Activated CD4-positive, alpha-beta T cell treated with anti-CD3 and anti-CD28 coated beads for 24 hours (primary cell): Measurements from ENCODE around the gene CCN5.

ENCODE experiments used
- DNase-seq, 2 donors: peaks; one replicate each; pipeline ENCODE4 v3.0.0-alpha.2; 2020; ENCODE audit warnings: low read depth in 2 of 2

Gene CCN5

DNA sequence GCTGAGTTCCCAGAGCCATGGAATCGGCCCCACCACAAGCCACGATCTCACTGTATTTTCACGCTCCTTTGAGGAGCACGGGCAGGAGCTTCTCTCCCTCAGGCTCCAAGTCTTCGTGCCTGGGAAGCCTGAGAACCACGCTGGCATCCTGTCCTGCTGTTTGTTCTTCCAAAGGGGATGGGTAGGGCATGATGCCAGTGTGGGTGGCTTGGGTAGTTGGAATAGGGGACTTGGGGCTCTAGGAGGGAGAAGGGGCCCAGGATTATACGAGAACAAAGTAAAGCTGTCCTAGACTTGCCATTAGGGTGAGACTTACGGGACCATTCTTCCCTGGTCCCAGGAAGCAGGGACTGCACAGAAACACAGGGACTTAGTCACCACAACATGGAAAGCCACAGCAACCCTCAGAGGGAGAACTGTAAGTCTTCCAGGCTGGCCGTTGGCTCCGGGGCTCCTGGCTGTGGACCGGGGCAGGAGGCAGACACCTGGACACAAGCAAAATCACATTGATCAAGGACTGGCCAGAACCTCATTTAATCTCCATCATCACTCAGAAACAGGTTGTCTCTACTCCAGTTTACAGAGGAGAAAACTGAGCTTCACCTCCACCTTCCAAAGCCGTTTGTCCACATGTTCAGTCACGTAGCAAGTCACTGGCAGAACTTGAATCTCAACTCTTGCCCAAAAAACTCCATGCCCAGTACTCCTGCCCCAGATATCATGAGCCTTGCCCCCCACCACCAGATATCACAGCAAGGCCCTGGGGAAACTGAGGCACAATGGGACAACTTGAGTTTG, 1.3 kb downstream of the CCN5 start:
- DNase-seq = no peak

GRCh38 chr20:44717986-44718385, 2.8 kb downstream of the CCN5 start:
- DNase-seq = no peak

GRCh38 chr20:44719841-44720240, 4.7 kb downstream of the CCN5 start:
- DNase-seq = no peak

DNA sequence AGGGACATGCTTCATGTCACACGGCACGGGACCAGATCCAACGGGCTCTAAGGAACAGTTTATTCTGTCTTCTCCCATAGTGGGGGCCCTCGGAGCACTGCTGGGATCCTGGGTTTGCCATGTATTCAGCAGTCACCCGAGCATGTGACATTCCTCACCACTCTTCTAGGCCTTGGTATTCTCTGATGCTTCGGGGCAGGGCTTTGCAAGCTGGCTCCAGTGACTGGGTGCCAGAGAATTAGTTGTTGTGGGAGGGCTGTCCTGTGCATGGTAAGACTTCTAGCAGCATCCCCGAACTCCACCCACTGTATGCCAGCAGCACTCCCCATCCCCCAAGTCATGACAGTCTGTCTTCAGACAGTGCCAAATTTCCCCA, 5.4 kb downstream of the CCN5 start:
- no peak for DNase-seq

DNA sequence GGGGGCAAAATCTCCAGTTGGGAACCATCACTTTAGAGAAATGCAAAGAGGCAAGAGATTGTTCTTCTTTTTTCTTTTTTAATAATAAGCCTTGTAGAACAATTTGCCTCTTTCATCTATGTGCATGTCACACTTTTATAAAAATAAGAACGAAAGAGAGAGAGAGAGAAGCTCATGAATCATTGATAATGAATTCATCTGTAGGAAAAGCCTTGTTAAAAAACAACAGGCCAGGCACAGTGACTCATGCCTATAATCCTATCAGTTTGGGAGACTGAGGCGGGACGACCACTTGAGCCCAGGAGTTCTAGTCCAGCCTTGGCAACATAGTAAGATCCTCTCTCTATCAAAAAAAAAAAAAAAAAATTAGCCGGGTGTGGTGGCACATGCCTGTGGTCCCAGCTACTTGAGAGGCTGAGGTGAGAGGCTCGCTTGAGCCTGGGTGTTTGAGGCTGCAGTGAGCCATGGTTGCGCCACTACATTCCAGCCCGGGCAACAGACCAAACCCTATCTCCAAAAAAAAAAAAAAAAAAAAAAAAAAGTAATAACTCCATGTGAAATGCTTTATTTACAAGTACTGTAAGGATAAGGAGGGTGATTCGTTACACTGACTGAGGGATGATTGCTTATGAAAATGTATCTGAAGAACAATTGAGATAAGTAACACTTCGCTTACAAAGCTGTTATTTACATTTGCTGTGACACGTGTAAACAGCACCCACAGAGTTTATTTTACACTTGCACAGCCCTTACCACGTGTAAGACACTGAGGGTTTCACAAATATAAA, 6.0 kb downstream of the CCN5 start:
- no peak for DNase-seq

GRCh38 chr20:44721785-44722054, 6.6 kb downstream of the CCN5 start:
- DNase-seq = no peak

GRCh38 chr20:44722990-44723389, 7.8 kb downstream of the CCN5 start:
- DNase-seq = no peak

DNA sequence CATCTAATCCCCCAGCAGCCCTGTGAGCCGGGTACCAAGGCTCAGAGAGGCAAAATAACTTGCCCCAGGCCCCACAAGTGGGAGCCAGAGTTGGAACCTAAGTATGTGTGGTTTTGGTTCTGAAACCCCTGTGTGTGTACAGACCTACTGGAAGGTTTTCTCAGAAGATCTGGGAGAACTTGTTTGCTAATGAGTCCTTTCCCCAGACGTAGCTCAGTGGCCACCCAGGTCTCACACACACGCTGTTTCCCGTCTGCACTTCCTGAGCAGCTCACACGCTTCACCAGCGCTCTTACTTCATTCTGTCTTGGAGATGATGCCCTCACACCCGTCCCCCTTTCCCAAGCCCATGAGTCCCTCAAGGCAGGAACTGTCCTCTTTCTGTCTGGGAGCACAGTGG, 8.2 kb downstream of the CCN5 start:
- no peak for DNase-seq

DNA sequence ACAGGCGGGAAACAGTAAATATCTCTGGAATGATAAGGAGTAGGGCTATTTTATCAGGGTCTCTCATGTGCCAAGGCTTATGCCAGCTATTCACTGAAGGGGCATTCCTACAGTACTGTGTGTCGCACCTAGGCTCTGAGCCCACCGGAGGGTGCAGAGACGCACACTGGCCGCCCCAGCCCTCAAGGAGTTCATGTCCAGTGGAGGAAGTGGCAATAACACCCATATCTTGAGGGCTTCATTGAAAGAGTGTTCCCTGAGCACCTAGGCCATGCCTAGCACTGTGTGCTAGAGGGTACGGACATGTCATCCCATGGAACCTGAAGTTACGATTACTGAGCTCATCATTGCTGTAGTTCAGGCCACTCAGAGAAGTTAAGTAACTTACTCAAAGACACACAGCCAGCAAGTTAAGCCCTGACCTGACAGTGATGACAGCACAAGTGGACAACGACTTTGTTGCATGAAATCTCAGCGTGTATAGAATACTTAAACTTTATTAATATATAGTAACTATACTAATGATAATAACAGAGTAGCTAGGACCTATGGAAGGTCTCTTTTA, 8.7 kb downstream of the CCN5 start:
- DNase-seq = no peak

DNA sequence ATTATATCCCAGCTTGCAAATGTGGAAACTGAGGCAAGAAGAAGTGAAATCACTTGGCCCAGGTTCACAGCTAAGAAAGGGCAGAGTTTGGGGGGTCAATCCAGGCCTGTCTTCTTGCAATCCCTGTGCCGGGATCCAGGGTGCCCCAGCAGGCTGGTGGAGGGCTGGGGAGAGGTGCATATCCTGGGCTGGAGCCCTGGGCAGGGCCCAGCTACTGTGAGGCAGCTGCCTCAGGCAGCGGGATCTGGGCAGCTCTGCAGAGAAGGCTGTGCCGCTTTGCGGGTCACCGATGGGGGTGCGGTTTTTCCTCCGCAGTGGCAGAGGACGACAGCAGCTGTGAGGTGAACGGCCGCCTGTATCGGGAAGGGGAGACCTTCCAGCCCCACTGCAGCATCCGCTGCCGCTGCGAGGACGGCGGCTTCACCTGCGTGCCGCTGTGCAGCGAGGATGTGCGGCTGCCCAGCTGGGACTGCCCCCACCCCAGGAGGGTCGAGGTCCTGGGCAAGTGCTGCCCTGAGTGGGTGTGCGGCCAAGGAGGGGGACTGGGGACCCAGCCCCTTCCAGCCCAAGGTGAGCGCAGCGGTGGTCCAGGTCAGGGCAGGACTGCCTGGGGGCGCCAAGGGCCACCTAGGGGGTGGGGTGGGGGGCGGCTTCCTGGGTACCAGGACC, 9.4 kb downstream of the CCN5 start:
- DNase-seq = no peak

DNA sequence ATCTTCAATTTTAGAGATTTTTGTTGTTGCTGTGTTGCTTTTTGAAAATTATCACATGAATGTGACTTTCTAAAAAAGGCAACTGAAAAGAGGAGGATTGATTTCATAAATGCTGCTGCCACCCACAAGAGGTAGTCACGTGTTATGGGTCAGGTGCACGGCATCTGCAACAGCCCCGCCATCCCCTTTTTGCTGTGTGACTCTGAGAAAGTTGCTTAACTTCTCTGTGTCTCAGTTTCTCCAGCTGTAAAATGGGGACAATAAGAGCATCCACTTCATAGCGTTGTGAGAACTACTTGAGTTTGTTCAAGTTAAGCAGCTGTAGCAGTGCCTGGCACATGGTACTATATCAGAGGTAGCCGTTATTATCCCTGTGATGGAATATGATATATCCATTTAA, 10.7 kb downstream of the CCN5 start:
- no peak for DNase-seq

DNA sequence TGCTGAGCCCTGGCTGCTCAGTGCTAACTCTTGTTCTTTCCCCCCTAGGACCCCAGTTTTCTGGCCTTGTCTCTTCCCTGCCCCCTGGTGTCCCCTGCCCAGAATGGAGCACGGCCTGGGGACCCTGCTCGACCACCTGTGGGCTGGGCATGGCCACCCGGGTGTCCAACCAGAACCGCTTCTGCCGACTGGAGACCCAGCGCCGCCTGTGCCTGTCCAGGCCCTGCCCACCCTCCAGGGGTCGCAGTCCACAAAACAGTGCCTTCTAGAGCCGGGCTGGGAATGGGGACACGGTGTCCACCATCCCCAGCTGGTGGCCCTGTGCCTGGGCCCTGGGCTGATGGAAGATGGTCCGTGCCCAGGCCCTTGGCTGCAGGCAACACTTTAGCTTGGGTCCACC, 11.9 kb downstream of the CCN5 start:
- no peak for DNase-seq

DNA sequence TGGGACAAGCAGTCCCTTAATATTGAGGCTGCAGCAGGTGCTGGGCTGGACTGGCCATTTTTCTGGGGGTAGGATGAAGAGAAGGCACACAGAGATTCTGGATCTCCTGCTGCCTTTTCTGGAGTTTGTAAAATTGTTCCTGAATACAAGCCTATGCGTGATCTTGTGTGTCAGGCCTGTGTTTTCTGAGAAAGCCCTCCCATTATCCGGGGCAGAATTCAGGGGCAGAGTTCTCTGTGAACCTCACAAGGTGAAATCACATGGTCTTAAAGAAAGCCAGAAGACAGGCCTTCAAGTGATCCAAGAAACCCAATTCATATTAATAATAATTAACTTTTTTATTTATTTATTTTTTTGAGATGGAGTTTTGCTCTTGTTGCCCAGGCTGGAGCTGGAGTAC, 12.5 kb downstream of the CCN5 start:
- no peak for DNase-seq

DNA sequence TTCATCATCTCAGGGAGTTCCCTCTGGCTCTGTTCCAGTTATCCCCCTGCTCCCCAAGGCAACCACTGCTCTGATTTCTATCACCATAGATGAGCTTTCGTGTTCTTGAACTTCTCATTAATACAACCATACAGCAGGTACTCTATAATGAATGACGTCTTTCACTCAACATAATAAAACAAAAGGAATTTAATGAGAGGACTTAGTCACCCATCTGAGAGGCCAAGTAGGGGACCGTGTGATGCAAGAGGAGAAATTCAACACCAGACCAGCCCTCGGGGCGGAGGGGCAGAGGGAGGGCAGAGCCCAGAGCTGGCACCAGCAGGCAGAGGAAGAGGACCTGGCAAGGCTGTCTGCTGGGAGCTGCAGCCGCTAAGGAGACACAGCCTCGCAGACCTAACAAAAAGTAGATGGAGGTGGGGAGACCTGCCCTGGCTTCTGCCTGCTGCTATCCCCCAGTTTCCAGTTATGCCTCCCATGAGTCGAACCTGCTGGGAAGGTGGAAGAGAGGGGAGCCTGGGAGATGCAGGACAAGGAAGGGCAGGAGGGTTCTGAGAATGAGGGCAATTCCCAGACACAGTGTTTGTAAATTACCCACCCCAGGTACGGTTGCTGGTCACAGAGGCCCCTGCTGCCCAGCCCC, 13.8 kb downstream of the CCN5 start:
- DNase-seq = no peak

- DNase-seq = no peak
Measured at GRCh38 chr20:44730441-44730840, 15.3 kb downstream of the CCN5 start.

- DNase-seq = no peak
Measured at GRCh38 chr20:44731657-44732056, 16.5 kb downstream of the CCN5 start.

GRCh38 chr20:44732327-44732726, 17.2 kb downstream of the CCN5 start:
- no peak for DNase-seq

DNA sequence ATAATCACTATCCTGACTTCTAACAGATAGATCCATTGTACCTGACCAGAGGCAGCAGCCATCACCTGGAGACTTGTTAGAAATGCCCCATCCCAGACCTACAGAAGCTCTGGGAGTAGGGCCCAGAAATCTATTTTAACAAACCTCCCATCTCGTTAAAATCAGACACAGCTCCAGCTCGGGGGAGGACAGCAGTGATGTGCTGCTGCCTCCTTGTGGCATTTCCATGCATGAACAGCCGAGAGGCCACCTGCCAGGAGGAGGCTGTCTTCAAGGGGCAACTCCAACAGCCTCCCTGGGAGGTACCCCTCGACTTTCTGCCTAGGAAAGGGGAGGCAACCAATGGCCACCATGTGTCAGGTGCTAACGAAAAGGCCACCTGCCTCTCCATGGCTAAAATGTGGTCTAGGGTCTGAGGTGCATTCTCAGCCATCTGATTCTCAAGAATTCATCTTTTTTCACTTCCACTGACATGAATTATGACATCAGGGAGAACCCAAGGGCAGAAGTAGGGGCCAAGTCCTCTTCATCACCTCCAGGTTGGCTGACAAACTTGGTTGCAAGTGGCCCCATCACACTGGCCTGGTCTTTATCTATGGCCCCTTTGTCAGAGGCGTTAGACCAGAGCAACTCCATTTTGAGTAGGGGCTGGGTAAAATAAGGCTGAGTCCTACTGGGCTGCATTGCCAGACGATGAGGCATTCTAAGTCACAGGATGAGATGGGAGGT, 18.3 kb downstream of the CCN5 start:
- peak; percentile 20 to 44 for DNase-seq

DNA sequence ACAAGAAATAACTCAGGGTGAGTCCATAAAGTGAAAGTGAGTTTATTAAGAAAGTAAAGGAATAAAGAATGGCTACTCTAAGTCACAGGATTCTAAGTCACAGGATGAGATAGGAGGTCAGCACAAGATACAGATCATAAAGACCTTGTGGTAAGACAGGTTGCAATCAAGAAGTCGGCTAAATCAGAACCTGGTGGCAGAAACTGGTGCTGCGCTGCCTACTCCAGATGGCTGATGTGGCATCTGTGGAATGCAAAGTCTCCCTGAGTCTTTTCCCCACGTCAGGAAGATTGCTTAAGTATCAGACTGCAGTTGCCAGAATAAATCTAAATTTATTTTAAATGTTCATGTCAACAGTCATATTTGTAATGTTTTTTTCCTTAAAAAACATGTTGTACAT, 19.8 kb downstream of the CCN5 start:
- no peak for DNase-seq

GRCh38 chr20:44735816-44736169, 20.6 kb downstream of the CCN5 start:
- DNase-seq = no peak

GRCh38 chr20:44736170-44737021, 21.2 kb downstream of the CCN5 start:
- DNase-seq = no peak
